OCI-LY3 (cell line): ENCODE data around the gene CHST15.

Experiments used
- H2AFZ ChIP-seq: fragments of 200-600, 300-600 bp; shearing (Covaris generic); 2 replicates; pipeline ENCODE4 v1.6.0; 2014; ENCODE audit warnings: antibody characterized with exemption, low read depth, low read length
- H3K27ac ChIP-seq: fragments of 200-600, 300-600 bp; sonication (generic); 2 replicates; pipeline ENCODE4 v1.5.1; 2014; ENCODE audit warnings: mild to moderate bottlenecking, low read length, moderate library complexity, mixed read lengths
- H3K27me3 ChIP-seq: fragments of 200-600, 300-600 bp; sonication (generic); 2 replicates; pipeline ENCODE4 v1.6.1; 2014; ENCODE audit warnings: low read depth, low read length, mixed read lengths
- H3K36me3 ChIP-seq: fragments of 200-600, 300-600 bp; sonication (generic); replicated peaks from 2 replicates; pipeline ENCODE3; 2014; ENCODE audit warnings: low read depth, low read length, mixed read lengths
- H3K4me1 ChIP-seq: fragments of 300-600, 200-600 bp; sonication (generic); 2 replicates; pipeline ENCODE4 v1.6.1; 2014; ENCODE audit warnings: low read length, mixed read lengths
- H3K4me2 ChIP-seq: fragments of 200-600, 300-600 bp; sonication (generic); 2 replicates; pipeline ENCODE4 v1.6.1; 2014; ENCODE audit warnings: low read length, mixed read lengths
- H3K4me3 ChIP-seq: fragments of 300-600, 200-600 bp; sonication (generic); 2 replicates; pipeline ENCODE4 v1.5.1; 2014; ENCODE audit warnings: antibody characterized with exemption, mild to moderate bottlenecking, low read length, moderate library complexity
- H3K79me2 ChIP-seq: fragments of 300-600, 200-600 bp; shearing (Covaris generic); 2 replicates; pipeline ENCODE4 v1.6.1; 2014; ENCODE audit warnings: mild to moderate bottlenecking, low read length, mixed read lengths
- H3K9ac ChIP-seq: fragments of 300-600, 200-600 bp; shearing (Covaris generic); 2 replicates; pipeline ENCODE4 v1.6.0; 2014; ENCODE audit warnings: mild to moderate bottlenecking, low read length, moderate library complexity
- H3K9me3 ChIP-seq: fragments of 200-600, 300-600 bp; shearing (Covaris generic); 2 replicates; pipeline ENCODE4 v1.6.1; 2014; ENCODE audit warnings: low read length, mixed read lengths; ENCODE audit not compliant: insufficient read depth
- H4K20me1 ChIP-seq: fragments of 200-600, 300-600 bp; sonication (generic); 2 replicates; pipeline ENCODE4 v1.6.1; 2016; ENCODE audit warnings: low read length, mixed read lengths; ENCODE audit not compliant: insufficient read depth
- CTCF ChIP-seq: fragments of 200-600, 300-600 bp; sonication (generic); IDR thresholded peaks from 2 replicates; pipeline ENCODE4 v1.5.1; 2014; ENCODE audit warnings: antibody characterized with exemption, low read length, low read depth
- EZH2phosphoT487 ChIP-seq: fragments of 200-600 bp; shearing (Covaris generic); IDR thresholded peaks from 2 replicates; pipeline ENCODE4 v1.6.1; 2018; ENCODE audit warnings: antibody characterized with exemption, mixed run types, low read depth

Gene CHST15

GRCh38 chr10:123967626-123968243, 125.7 kb downstream of the CHST15 start:
- no peaks in the 10 kb centered on the region for H3K79me2 ChIP-seq
- H3K36me3 ChIP-seq = no peaks in the 10 kb centered on the region
- no peak overlapping the region for H3K27ac ChIP-seq
- no peak for TF ChIP-seq EZH2phosphoT487
- peak; percentile 86 for TF ChIP-seq CTCF
- no peaks in the 10 kb centered on the region for H3K9me3 ChIP-seq
- H3K4me3 ChIP-seq = no peak overlapping the region
- H2AFZ ChIP-seq = no peak overlapping the region
- H3K4me2 ChIP-seq = peak overlapping the region; percentile 36
- H3K4me1 ChIP-seq = no peaks in the 10 kb centered on the region
- no peak overlapping the region for H3K9ac ChIP-seq
- 0 out of 2 replicates have a peak, but pooled peaks cover 5% of the 10 kb centered on the region for H3K27me3 ChIP-seq
- H4K20me1 ChIP-seq = no peaks in the 10 kb centered on the region

- H2AFZ ChIP-seq = no peak overlapping the region
- H3K4me2 ChIP-seq = no peak overlapping the region
- H3K79me2 ChIP-seq = no peaks in the 10 kb centered on the region
- no peaks in the 10 kb centered on the region for H4K20me1 ChIP-seq
- no peaks in the 10 kb centered on the region for H3K4me1 ChIP-seq
- no peaks in the 10 kb centered on the region for H3K9me3 ChIP-seq
- no peaks in the 10 kb centered on the region for H3K36me3 ChIP-seq
- no peak overlapping the region for H3K4me3 ChIP-seq
- TF ChIP-seq EZH2phosphoT487 (no peak), CTCF (no peak)
- H3K9ac ChIP-seq = no peak overlapping the region
- H3K27ac ChIP-seq = no peak overlapping the region
- 0 out of 2 replicates have a peak, but pooled peaks cover 5% of the 10 kb centered on the region for H3K27me3 ChIP-seq
These were observed 126.5 kb downstream of the CHST15 start for GRCh38 chr10:123966896-123967231.

GRCh38 chr10:123965973-123966895, 127.2 kb downstream of the CHST15 start:
- Histone ChIP-seq H3K4me3 (no peak overlapping the region), H3K79me2 (no peaks in the 10 kb centered on the region), H3K27ac (no peak overlapping the region), H3K9me3 (no peaks in the 10 kb centered on the region), H4K20me1 (no peaks in the 10 kb centered on the region), H2AFZ (no peak overlapping the region), H3K27me3 (0 out of 2 replicates have a peak, but pooled peaks cover 5% of the 10 kb centered on the region), H3K4me1 (no peaks in the 10 kb centered on the region), H3K36me3 (no peaks in the 10 kb centered on the region), H3K4me2 (no peak overlapping the region), H3K9ac (no peak overlapping the region)
- TF ChIP-seq CTCF (no peak), EZH2phosphoT487 (no peak)

- TF ChIP-seq CTCF (no peak), EZH2phosphoT487 (no peak)
- no peaks in the 10 kb centered on the region for H3K9me3 ChIP-seq
- H3K4me2 ChIP-seq = no peak overlapping the region
- H4K20me1 ChIP-seq = no peaks in the 10 kb centered on the region
- H3K27me3 ChIP-seq = 0 out of 2 replicates have a peak, but pooled peaks cover 5% of the 10 kb centered on the region
- no peak overlapping the region for H3K9ac ChIP-seq
- no peak overlapping the region for H3K4me3 ChIP-seq
- H3K27ac ChIP-seq = no peak overlapping the region
- no peaks in the 10 kb centered on the region for H3K4me1 ChIP-seq
- H2AFZ ChIP-seq = no peak overlapping the region
- H3K36me3 ChIP-seq = no peaks in the 10 kb centered on the region
- H3K79me2 ChIP-seq = no peaks in the 10 kb centered on the region
These were observed 128.4 kb downstream of the CHST15 start for GRCh38 chr10:123964953-123965352.
